GM19395 (cell line): ENCODE results near the gene ZNF786.
"Not testable (repeated sequence)": the region's sequence is repeated elsewhere in the genome, so short reads cannot be mapped to it uniquely, and the experiment has no call there.

ENCODE experiments used
- ATAC-seq: cut with Tn5 transposase; IDR thresholded peaks from one replicate; pipeline ENCODE4 v1.9.1; 2021; ENCODE audit warnings: mild to moderate bottlenecking, moderate library complexity; ENCODE audit not compliant: unreplicated experiment

ZNF786 gene

DNA sequence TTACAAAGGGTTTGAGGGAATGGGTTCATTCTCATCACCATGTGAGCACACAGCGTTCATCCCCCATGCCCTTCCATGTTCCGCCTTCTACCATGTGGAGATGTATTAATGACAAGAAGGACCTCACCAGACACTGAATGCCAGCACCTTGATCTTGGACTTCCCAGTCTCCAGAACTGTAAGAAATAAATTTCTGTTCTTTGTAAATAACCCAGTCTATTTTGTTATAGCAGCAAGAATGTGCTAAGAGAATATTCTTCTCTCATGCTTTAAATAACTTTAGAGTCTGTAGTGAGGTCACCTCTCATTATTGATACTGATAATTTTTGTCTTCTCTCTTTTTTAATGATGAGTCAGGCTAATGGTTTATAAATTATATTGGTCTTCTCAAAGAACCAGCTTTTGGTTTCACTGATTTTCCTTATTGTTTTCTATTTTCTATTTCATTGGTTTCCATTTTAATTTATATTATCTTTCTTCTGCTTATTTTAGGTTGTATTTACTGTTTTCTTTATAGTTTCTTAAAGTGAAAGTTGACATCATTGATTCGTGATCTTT, 59.1 kb downstream of the ZNF786 start:
- no peak for ATAC-seq

DNA sequence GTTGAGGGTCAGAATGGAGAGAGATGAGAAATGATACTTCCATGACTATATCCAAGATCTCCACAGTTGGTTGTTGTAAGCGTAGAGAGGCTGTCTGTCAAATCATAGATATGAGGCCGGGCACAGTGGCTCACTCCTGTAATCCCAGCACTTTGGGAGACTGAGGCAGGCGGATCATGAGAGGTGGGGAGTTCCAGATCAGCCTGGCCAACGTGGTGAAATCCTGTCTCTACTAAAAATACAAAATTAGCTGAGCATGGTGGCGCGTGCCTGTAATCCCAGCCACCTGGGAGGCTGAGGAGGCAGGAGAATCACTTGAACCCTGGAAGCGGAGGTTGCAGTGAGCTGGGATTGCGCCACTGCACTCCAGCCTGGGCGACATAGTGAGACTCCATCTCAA, 60.1 kb downstream of the ZNF786 start:
- ATAC-seq, result not testable (repeated sequence)

DNA sequence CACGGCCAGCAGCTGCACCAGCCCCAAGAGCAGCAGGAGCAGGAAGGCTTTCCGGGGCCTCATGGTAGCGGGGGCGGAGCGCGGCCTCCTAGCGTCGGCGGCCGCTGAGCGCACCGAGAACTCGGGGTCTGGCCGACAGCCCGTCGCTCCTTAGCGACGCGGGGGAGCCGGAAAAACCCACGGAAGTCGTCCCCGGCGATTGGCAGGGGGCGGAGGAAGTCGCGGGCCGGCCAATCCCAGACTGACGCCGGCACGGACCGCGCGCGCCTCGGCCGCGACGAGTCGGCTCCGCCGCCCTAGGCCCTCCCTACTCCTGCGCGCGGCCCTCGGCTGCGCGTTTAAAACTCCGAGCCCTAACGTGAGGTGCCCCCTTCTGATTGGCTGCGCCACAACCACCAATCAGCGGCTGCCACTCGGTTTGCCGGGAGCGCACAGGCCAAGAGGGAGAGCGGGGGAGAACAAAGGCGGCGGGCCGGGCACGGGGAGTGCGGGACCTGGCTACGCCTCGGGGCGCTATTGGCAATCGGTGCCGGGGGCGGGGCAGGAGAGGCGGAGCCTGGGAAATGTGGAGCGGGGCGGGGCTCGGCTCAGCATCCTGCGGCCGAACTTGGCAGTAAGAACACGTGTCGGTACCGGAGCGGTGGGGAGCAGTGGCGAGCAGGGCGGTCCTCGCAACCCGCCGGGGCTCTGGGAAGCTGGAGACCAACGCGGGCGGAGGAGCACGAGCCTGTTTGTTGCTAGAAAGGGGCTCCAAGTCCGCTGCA, 62.0 kb downstream of the ZNF786 start, which contains the start of gene PDIA4:
TSS of gene PDIA4 (minus strand) at position 160 of the 764 bp plus-strand sequence. CDS start at position 63, 97 bp downstream.
- peak; percentile 95 for ATAC-seq

DNA sequence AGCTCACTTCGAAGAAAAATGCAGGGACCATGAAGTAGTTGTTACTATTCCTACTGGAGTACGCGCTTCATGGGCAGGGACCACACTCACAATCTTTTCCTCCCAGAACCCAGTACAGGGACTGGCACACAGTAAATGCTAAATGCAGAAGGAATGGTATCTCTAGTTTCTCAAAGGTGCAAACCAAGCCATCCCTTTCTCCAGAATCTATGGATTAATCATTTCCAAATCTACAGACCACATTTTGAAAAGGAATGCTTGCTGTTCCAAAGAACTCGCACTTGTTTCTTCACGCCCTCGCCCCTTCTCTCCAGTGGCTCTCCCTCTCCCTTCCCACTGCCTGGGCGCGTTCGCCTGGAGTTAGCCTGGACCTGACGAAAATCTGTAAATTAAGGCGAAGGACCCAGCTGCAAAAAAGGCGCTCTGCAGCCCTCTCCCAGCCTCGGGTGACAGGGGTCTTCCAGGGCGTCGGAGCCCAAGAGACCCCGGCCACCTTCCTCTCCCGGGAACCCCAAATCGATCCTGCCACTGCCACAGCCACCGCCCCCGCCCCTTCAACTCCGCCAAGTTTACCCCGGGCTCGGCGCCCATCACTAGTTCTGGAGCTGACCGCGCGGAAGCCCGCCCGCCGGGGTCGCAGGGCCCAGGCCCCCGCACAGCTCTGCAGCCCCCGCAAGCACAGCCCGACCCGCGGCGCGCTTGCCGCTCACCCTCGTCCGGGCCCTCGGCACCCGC, 62.7 kb downstream of the ZNF786 start:
- ATAC-seq, result no peak

DNA sequence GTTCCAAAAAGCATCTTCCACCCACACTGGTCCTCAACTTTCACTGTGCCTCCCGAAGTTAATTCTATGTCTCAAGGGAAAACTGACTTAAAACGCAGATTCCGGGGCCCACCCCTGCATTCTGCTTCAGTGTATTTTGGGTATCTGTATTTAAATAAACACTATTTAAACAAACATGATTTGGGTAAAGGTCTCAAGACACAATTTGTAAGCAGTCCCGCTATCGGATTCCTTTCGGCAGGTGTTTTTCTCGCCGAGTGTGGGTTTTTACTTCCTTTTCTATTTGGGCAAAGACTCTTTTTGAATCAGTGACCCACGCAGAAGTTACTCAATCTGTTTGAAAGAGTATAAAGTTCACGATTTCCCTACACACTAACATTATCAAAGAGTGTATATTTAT, 63.5 kb downstream of the ZNF786 start:
- ATAC-seq, result no peak

DNA sequence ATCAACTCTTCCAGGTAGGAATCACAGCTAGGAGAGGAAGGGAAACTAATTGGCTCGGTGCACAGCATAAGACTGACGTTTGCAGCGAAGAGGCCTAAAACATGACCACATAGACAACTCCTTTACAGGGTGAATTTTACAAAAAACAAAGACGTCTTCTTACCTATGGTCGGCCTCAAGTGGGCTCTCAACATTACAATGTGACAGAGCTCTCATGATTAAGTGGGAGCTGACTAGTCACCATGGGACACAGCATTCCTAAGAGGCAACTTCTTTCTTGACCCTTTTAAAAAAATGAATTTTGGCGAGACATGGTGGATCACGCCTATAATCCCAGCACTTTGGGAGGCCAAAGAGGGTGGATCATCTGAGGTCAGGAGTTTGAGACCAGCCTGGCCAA, 66.9 kb downstream of the ZNF786 start:
- no peak for ATAC-seq

DNA sequence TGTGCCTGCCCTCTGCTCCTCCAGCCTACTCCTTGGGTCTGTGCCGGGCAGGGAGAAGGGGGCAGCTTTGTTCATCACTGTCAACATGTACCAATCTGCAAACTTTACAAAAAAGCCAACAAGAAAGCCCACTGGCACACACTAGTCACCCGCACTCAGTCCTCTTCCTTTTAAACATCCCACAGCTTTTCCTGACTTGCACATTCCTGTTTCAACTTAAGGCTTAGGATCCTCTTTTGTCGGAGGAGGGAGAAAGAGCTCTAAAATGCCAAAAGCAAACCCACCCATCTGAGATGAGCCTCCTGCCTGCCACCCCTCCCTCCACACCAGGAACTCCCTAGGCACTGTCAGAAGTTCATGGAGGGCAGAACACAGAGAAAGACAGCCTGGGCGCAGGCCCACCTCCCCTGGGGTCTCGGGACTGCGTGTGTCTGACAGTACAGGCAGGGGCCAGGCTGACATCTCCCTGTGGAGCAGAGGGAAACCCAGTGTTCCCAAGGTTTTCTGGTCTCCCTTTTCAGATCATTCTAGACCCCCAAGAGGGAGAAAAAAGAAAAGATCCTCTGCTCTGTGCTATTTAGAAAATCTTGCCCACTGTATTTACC, 67.7 kb downstream of the ZNF786 start:
- ATAC-seq, result no peak

DNA sequence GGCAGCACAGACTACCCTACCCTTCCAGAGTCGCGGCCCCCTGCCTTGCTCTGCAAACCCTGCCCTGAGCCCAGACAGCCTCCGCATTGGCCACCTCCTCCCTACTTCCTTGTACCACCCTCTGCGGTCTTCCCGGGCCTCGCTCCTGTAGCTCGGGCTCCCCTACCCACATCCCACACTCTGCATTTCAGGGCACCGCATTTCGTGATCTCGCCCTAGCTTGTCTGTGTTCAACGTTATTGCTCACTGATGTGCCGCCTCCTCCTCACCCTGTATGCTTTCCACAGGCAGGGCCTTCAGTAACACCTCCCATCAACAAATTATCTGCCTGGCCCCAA, 68.8 kb downstream of the ZNF786 start:
- ATAC-seq, result no peak

DNA sequence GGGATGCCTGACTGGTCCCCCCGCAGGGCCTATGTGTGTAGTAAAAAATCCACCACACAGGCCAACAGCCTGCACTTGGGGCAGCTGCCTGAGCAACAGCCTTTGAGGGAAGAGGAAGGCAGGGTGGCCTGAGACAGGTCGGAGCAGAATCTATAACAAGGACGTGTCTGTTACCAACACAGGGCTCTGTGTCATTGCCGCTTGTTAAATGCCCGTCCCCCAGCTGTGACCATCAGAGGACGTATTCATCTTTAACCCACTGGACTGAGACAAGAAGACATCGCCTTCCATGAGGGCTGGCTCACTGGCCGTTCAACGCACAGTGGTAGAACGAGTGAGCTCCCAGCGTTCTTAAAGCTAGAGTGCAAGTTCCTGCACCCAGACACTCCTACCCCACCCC, 70.0 kb downstream of the ZNF786 start:
- no peak for ATAC-seq
